ENCODE measurements around the gene SLAMF8.

Gene SLAMF8

GRCh38 chr1:159832309-159832708 lies 5.6 kb downstream of the SLAMF8 start:
- H3K27me3 ChIP-seq (replicated peaks; ENCODE audit: control insufficient read depth, insufficient read depth, low read length): no peaks in the 10 kb centered on the region

GRCh38 chr1:159835356-159835755 lies 8.7 kb downstream of the SLAMF8 start:
- Histone ChIP-seq H3K27me3 (replicated peaks; ENCODE audit: control insufficient read depth, insufficient read depth, low read length) (no peaks in the 10 kb centered on the region), H3K4me1 (ENCODE audit: control insufficient read depth, insufficient read depth, low read length) (peaks cover 18% of the 10 kb centered on the region), H3K9me3 (ENCODE audit: control insufficient read depth, low read length) (no peaks in the 10 kb centered on the region), H3K9ac (ENCODE audit: low read length) (no peak overlapping the region), H3K36me3 (ENCODE audit: control insufficient read depth, insufficient read depth, low read length, severe bottlenecking) (no peaks in the 10 kb centered on the region), H3K4me3 (ENCODE audit: low read length) (no peak overlapping the region)
- no peak for DNase-seq (ENCODE audit: low read depth)

More at GRCh38 chr1:159832309-159832708, 5.6 kb downstream of the SLAMF8 start:
- Histone ChIP-seq H3K4me1 (ENCODE audit: control insufficient read depth, insufficient read depth, low read length) (peaks cover 27% of the 10 kb centered on the region), H3K36me3 (ENCODE audit: control insufficient read depth, insufficient read depth, low read length, severe bottlenecking) (no peaks in the 10 kb centered on the region), H3K9me3 (ENCODE audit: control insufficient read depth, low read length) (no peaks in the 10 kb centered on the region), H3K4me3 (ENCODE audit: low read length) (no peak overlapping the region), H3K9ac (ENCODE audit: low read length) (no peak overlapping the region)
- DNase-seq (ENCODE audit: low read depth): no peak

- Histone ChIP-seq H3K4me3 (ENCODE audit: low read length) (no peak overlapping the region), H3K9ac (ENCODE audit: low read length) (no peak overlapping the region), H3K27me3 (replicated peaks; ENCODE audit: control insufficient read depth, insufficient read depth, low read length) (no peaks in the 10 kb centered on the region), H3K4me1 (ENCODE audit: control insufficient read depth, insufficient read depth, low read length) (peaks cover 13% of the 10 kb centered on the region), H3K36me3 (ENCODE audit: control insufficient read depth, insufficient read depth, low read length, severe bottlenecking) (no peaks in the 10 kb centered on the region), H3K9me3 (ENCODE audit: control insufficient read depth, low read length) (no peaks in the 10 kb centered on the region)
- no peak for DNase-seq (ENCODE audit: low read depth)
Observed at GRCh38 chr1:159835862-159836525, 9.3 kb downstream of the SLAMF8 start.

- Histone ChIP-seq H3K9ac (ENCODE audit: low read length) (no peak overlapping the region), H3K9me3 (ENCODE audit: control insufficient read depth, low read length) (no peaks in the 10 kb centered on the region), H3K4me3 (ENCODE audit: low read length) (no peak overlapping the region), H3K27me3 (replicated peaks; ENCODE audit: control insufficient read depth, insufficient read depth, low read length) (no peaks in the 10 kb centered on the region), H3K4me1 (ENCODE audit: control insufficient read depth, insufficient read depth, low read length) (peaks cover 13% of the 10 kb centered on the region), H3K36me3 (ENCODE audit: control insufficient read depth, insufficient read depth, low read length, severe bottlenecking) (no peaks in the 10 kb centered on the region)
- no peak for DNase-seq (ENCODE audit: low read depth)
Observed at GRCh38 chr1:159838715-159839114, 12.0 kb downstream of the SLAMF8 start.

- no peaks in the 10 kb centered on the region for H3K27me3 ChIP-seq (replicated peaks; ENCODE audit: control insufficient read depth, insufficient read depth, low read length)
- no peak overlapping the region for H3K9ac ChIP-seq (ENCODE audit: low read length)
- H3K36me3 ChIP-seq (ENCODE audit: control insufficient read depth, insufficient read depth, low read length, severe bottlenecking): no peaks in the 10 kb centered on the region
- peaks cover 13% of the 10 kb centered on the region for H3K4me1 ChIP-seq (ENCODE audit: control insufficient read depth, insufficient read depth, low read length)
- no peak overlapping the region for H3K4me3 ChIP-seq (ENCODE audit: low read length)
- DNase-seq (ENCODE audit: low read depth): no peak
- H3K9me3 ChIP-seq (ENCODE audit: control insufficient read depth, low read length): no peaks in the 10 kb centered on the region
Observed at GRCh38 chr1:159839116-159839849, 12.6 kb downstream of the SLAMF8 start.

- Histone ChIP-seq H3K36me3 (ENCODE audit: control insufficient read depth, insufficient read depth, low read length, severe bottlenecking) (no peaks in the 10 kb centered on the region), H3K9me3 (ENCODE audit: control insufficient read depth, low read length) (no peaks in the 10 kb centered on the region), H3K9ac (ENCODE audit: low read length) (no peak overlapping the region), H3K4me3 (ENCODE audit: low read length) (no peak overlapping the region), H3K27me3 (replicated peaks; ENCODE audit: control insufficient read depth, insufficient read depth, low read length) (no peaks in the 10 kb centered on the region), H3K4me1 (ENCODE audit: control insufficient read depth, insufficient read depth, low read length) (no peaks in the 10 kb centered on the region)
- DNase-seq (ENCODE audit: low read depth): no peak
Observed at GRCh38 chr1:159841749-159842148, 15.1 kb downstream of the SLAMF8 start.

- H3K36me3 ChIP-seq (ENCODE audit: control insufficient read depth, insufficient read depth, low read length, severe bottlenecking): no peaks in the 10 kb centered on the region
- no peak for DNase-seq (ENCODE audit: low read depth)
- H3K4me1 ChIP-seq (ENCODE audit: control insufficient read depth, insufficient read depth, low read length): no peaks in the 10 kb centered on the region
- no peaks in the 10 kb centered on the region for H3K9me3 ChIP-seq (ENCODE audit: control insufficient read depth, low read length)
- H3K4me3 ChIP-seq (ENCODE audit: low read length): no peak overlapping the region
- no peaks in the 10 kb centered on the region for H3K27me3 ChIP-seq (replicated peaks; ENCODE audit: control insufficient read depth, insufficient read depth, low read length)
- no peak overlapping the region for H3K9ac ChIP-seq (ENCODE audit: low read length)
Observed at GRCh38 chr1:159843459-159843858, 16.8 kb downstream of the SLAMF8 start.

- H3K36me3 ChIP-seq (ENCODE audit: control insufficient read depth, insufficient read depth, low read length, severe bottlenecking): no peaks in the 10 kb centered on the region
- H3K4me3 ChIP-seq (ENCODE audit: low read length): no peak overlapping the region
- H3K9ac ChIP-seq (ENCODE audit: low read length): no peak overlapping the region
- DNase-seq (ENCODE audit: low read depth): no peak
- H3K9me3 ChIP-seq (ENCODE audit: control insufficient read depth, low read length): no peaks in the 10 kb centered on the region
- no peaks in the 10 kb centered on the region for H3K27me3 ChIP-seq (replicated peaks; ENCODE audit: control insufficient read depth, insufficient read depth, low read length)
- H3K4me1 ChIP-seq (ENCODE audit: control insufficient read depth, insufficient read depth, low read length): peaks cover 5% of the 10 kb centered on the region
Observed at GRCh38 chr1:159845751-159846629, 19.3 kb downstream of the SLAMF8 start.

- Histone ChIP-seq H3K9me3 (ENCODE audit: control insufficient read depth, low read length) (no peaks in the 10 kb centered on the region), H3K27me3 (replicated peaks; ENCODE audit: control insufficient read depth, insufficient read depth, low read length) (no peaks in the 10 kb centered on the region), H3K4me3 (ENCODE audit: low read length) (no peak overlapping the region), H3K9ac (ENCODE audit: low read length) (no peak overlapping the region), H3K36me3 (ENCODE audit: control insufficient read depth, insufficient read depth, low read length, severe bottlenecking) (no peaks in the 10 kb centered on the region), H3K4me1 (ENCODE audit: control insufficient read depth, insufficient read depth, low read length) (peaks cover 5% of the 10 kb centered on the region)
- no peak for DNase-seq (ENCODE audit: low read depth)
Observed at GRCh38 chr1:159847231-159847630, 20.6 kb downstream of the SLAMF8 start.

GRCh38 chr1:159848326-159848725 lies 21.7 kb downstream of the SLAMF8 start:
- no peaks in the 10 kb centered on the region for H3K9me3 ChIP-seq (ENCODE audit: control insufficient read depth, low read length)
- no peaks in the 10 kb centered on the region for H3K36me3 ChIP-seq (ENCODE audit: control insufficient read depth, insufficient read depth, low read length, severe bottlenecking)
- H3K4me1 ChIP-seq (ENCODE audit: control insufficient read depth, insufficient read depth, low read length): peaks cover 10% of the 10 kb centered on the region
- no peak overlapping the region for H3K9ac ChIP-seq (ENCODE audit: low read length)
- no peak for DNase-seq (ENCODE audit: low read depth)
- H3K27me3 ChIP-seq (replicated peaks; ENCODE audit: control insufficient read depth, insufficient read depth, low read length): no peaks in the 10 kb centered on the region
- no peak overlapping the region for H3K4me3 ChIP-seq (ENCODE audit: low read length)

All from adipocyte (in vitro differentiated cells).